RWPE2 (cell line): ENCODE data around the gene KCNAB2.

Source experiments
- ATAC-seq: fragments of 200-7000 bp; cut with Tn5 transposase; 3 replicates; pipeline ENCODE4 v1.9.1; 2021; ENCODE audit warnings: low read depth
- DNase-seq: peaks from one replicate; pipeline ENCODE4 v3.0.0-alpha.2; 2020; ENCODE audit warnings: low spot score
- H3K27ac ChIP-seq: fragments of 450-650 bp; 2 replicates; pipeline ENCODE4 v1.5.1; 2017; ENCODE audit warnings: mild to moderate bottlenecking; ENCODE audit not compliant: poor library complexity, severe bottlenecking
- H3K27me3 ChIP-seq: fragments of 250-450 bp; sonication (Bioruptor Pico); 2 replicates; pipeline ENCODE4 v1.5.1; 2021; ENCODE audit warnings: mild to moderate bottlenecking, moderate library complexity; ENCODE audit not compliant: insufficient read depth, poor library complexity, severe bottlenecking
- H3K36me3 ChIP-seq: fragments of 250-450 bp; sonication (Bioruptor Pico); 2 replicates; pipeline ENCODE4 v1.5.1; 2020; ENCODE audit warnings: low read depth, mild to moderate bottlenecking, moderate library complexity
- H3K4me1 ChIP-seq: fragments of 250-450 bp; sonication (Bioruptor Pico); 2 replicates; pipeline ENCODE4 v1.5.1; 2021; ENCODE audit warnings: mild to moderate bottlenecking, moderate library complexity; ENCODE audit not compliant: insufficient read depth, poor library complexity, severe bottlenecking
- H3K4me3 ChIP-seq: fragments of 250-450 bp; sonication (Bioruptor Pico); 2 replicates; pipeline ENCODE4 v1.5.1; 2021; ENCODE audit warnings: mild to moderate bottlenecking, moderate library complexity; ENCODE audit not compliant: severe bottlenecking
- H3K9me3 ChIP-seq: fragments of 250-450 bp; sonication (Bioruptor Pico); 2 replicates; pipeline ENCODE4 v1.5.1; 2021; ENCODE audit warnings: mild to moderate bottlenecking, moderate library complexity; ENCODE audit not compliant: severe bottlenecking
- CTCF ChIP-seq: fragments of 450-650 bp; IDR thresholded peaks from one replicate; pipeline ENCODE4 v1.5.1; 2017; ENCODE audit warnings: mild to moderate bottlenecking, moderate library complexity; ENCODE audit not compliant: poor library complexity, severe bottlenecking

Gene KCNAB2

GRCh38 chr1:6112690-6113005, 67.0 kb downstream of the KCNAB2 start:
- H3K4me3 ChIP-seq = no peak overlapping the region
- DNase-seq = no peak
- no peak for ATAC-seq
- H3K4me1 ChIP-seq = no peaks in the 10 kb centered on the region
- TF ChIP-seq CTCF = no peak
- no peaks in the 10 kb centered on the region for H3K27me3 ChIP-seq
- no peak overlapping the region for H3K27ac ChIP-seq
- H3K36me3 ChIP-seq = no peaks in the 10 kb centered on the region
- peaks cover 6% of the 10 kb centered on the region for H3K9me3 ChIP-seq

GRCh38 chr1:6113116-6113515, 67.4 kb downstream of the KCNAB2 start:
- Histone ChIP-seq H3K4me3 (no peak overlapping the region), H3K36me3 (no peaks in the 10 kb centered on the region), H3K4me1 (no peaks in the 10 kb centered on the region), H3K27me3 (no peaks in the 10 kb centered on the region), H3K27ac (no peak overlapping the region), H3K9me3 (peaks cover 6% of the 10 kb centered on the region)
- TF ChIP-seq CTCF = no peak
- ATAC-seq = no peak
- DNase-seq = no peak

GRCh38 chr1:6113745-6114144, 68.1 kb downstream of the KCNAB2 start:
- H3K9me3 ChIP-seq = peaks cover 6% of the 10 kb centered on the region
- no peaks in the 10 kb centered on the region for H3K36me3 ChIP-seq
- no peak overlapping the region for H3K27ac ChIP-seq
- H3K4me1 ChIP-seq = no peaks in the 10 kb centered on the region
- H3K4me3 ChIP-seq = no peak overlapping the region
- ATAC-seq (no peak), DNase-seq (no peak)
- no peaks in the 10 kb centered on the region for H3K27me3 ChIP-seq
- TF ChIP-seq CTCF = no peak

- ATAC-seq = peak; percentile 48
- Histone ChIP-seq H3K27ac (no peak overlapping the region), H3K4me1 (no peaks in the 10 kb centered on the region), H3K27me3 (no peaks in the 10 kb centered on the region), H3K9me3 (peaks cover 6% of the 10 kb centered on the region), H3K4me3 (no peak overlapping the region), H3K36me3 (no peaks in the 10 kb centered on the region)
- TF ChIP-seq CTCF = no peak
- no peak for DNase-seq
Observed at GRCh38 chr1:6116137-6116536, 70.4 kb downstream of the KCNAB2 start.

- no peak for DNase-seq
- Histone ChIP-seq H3K4me3 (no peak overlapping the region), H3K9me3 (peaks cover 6% of the 10 kb centered on the region), H3K4me1 (no peaks in the 10 kb centered on the region), H3K27me3 (no peaks in the 10 kb centered on the region), H3K27ac (no peak overlapping the region), H3K36me3 (no peaks in the 10 kb centered on the region)
- TF ChIP-seq CTCF = no peak
- ATAC-seq = no peak
Observed at GRCh38 chr1:6117064-6117463, 71.4 kb downstream of the KCNAB2 start.
